AG09319 (cell line): ENCODE results near the gene WDR83.
A peak's percentile ranks its signal among the peaks of the same experiment; 100 is the strongest.

Source experiments
- DNase-seq: peaks from one replicate; pipeline ENCODE4 v3.0.0-alpha.2; 2010; ENCODE audit warnings: low read depth; ENCODE audit errors: extremely low read depth
- TF ChIP-seq, protein P1 (sequence below): IDR thresholded peaks from 2 replicates; pipeline ENCODE4 v1.5.1; 2011; ENCODE audit warnings: low read depth, mild to moderate bottlenecking, inconsistent platforms, low read length, moderate library complexity

The WDR83 gene

DNA sequence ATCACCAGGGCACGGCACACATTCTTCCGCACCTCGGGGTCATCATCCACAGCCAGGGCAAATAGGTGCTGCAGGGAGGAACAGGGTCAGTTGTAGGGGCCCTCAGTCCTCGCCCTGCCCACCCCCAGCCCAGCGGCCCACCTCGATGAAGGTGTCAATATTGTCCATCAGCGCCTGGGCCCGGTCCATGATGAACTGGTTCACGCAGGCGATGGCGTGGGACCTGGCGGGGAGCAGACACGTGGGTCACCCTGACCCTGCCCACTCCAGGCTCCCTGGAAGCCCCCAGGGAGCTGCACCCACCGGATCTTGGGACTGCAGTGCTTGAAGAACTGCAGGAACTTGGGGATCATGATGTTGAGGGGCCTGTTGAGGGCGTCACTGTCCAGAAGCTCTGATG, 48.5 kb downstream of the WDR83 start:
- TF ChIP-seq, protein P1, sequence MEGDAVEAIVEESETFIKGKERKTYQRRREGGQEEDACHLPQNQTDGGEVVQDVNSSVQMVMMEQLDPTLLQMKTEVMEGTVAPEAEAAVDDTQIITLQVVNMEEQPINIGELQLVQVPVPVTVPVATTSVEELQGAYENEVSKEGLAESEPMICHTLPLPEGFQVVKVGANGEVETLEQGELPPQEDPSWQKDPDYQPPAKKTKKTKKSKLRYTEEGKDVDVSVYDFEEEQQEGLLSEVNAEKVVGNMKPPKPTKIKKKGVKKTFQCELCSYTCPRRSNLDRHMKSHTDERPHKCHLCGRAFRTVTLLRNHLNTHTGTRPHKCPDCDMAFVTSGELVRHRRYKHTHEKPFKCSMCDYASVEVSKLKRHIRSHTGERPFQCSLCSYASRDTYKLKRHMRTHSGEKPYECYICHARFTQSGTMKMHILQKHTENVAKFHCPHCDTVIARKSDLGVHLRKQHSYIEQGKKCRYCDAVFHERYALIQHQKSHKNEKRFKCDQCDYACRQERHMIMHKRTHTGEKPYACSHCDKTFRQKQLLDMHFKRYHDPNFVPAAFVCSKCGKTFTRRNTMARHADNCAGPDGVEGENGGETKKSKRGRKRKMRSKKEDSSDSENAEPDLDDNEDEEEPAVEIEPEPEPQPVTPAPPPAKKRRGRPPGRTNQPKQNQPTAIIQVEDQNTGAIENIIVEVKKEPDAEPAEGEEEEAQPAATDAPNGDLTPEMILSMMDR = no peak
- no peak for DNase-seq

DNA sequence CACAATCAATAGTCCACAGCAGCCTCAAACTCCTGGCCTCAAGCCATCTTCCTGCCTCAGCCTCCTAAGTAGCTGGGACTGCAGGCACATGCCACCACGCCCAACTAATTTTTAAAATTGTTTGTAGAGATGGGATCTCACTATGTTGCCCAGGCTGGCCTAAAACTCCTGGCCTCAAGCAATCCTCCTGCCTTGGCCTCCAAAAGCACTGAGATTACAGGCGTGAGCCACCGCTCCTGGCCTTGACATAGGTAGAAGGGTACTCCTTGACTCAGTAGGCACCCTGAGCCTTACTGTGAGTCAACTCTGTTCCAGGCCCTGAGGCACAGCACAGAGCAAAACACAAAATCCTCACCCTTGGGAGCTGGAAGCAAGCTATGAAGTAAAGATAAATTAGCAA, 49.3 kb downstream of the WDR83 start:
- DNase-seq = no peak
- TF ChIP-seq, protein P1 = no peak

DNA sequence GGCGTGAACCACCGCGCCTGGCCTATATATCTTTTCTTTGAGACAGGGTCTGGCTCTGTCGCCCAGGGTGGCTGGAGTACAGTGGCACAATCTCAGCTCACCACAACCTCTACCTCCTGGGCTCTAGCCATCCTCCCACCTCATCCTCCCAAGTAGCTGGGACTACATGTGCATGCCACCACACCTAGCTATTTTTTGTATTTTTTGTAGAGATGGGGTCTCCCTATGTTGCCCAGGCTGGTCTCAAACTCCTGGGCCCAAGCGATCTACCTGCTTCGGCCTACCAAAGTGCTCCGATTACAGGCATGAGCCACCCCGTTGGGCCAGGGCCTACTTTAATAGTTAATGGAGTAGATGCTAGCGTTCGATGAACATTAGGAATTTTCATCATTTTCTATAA, 53.7 kb downstream of the WDR83 start:
- DNase-seq = no peak
- TF ChIP-seq, protein P1 = no peak

DNA sequence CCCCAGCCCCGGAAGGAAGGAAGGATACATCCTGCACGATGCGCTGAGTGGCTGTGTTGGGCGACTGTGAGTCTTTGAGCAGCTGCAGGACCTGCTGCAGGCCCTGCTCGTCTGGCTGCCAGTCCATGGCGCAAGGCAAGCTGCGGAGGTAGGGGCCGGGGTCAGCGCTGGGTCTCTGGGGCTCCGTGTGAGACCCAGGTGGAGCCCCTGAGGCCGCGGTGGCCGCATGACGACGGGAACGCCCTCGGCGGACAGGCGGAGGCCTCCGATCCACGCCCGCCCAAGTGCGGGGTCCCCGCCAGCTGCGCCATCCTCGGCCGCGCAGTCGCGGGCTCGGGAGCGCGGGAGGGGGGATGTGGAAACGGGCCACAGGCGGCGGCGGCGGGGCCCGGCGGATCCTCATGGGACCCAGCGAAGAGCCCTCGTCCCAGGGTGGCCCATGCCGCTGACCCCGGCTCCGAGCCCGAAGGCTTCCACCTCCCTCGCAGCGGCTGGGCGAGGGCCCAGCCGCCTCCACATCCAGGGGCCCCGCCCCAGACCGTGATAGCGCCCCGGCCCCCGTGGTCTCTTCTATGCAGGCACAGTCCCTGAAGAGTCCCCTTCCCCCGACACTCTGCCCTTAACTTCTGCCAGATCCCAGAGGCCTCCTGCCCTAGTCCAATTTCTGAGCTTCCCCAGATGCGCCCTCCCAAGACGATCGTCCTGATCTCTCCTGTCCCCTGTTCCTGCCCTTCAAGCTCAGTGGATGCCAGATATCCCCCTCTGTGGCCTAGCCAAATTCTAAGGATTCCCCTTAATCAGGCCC, 54.4 kb downstream of the WDR83 start:
- TF ChIP-seq, protein P1 = no peak
- DNase-seq = no peak

DNA sequence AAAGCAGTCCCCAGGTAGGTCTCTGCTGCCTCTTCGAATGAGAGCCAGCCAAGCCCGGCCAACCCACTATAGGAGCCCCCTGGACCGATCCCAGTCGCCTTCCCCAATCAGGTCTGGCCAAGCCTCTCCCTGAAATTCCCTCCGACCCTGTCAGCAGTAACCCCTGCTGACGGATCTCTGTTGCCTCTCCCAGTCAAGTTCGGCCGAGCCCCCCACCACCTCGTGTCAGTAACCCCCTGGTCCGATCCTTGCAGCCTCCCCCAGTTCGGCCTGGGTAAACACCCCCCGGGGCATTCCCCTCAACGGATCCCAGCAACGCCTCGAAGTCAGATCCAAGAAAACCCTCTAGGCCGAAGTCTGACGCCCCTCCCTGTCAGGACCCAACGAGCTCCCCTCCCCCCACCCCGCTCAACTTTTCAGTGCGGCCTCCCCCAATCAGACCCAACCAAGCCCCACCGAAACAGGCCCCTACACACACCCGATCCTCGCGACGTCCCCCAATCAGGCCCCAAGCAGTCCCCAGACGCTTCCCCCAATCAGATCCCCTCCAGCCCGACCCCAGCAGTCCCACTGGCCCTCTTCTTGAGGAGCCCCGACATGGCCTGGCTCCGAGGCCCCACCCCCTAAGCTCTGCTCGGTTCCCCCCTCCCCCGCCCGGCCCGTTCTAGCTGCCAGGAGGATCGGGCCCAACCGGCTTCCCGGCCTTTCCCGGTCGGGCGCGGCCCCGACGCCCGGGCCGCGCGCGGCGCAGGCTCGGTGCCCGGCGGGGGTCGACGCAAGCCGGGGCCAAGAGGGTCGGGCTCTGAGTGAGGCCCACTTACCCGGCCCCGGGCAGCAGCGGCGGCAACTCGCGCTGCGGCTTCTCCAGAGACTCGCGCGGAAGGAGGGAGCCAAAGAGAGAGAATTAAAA, 55.3 kb downstream of the WDR83 start:
- peak; percentile 43 for DNase-seq
- TF ChIP-seq, protein P1 = no peak

DNA sequence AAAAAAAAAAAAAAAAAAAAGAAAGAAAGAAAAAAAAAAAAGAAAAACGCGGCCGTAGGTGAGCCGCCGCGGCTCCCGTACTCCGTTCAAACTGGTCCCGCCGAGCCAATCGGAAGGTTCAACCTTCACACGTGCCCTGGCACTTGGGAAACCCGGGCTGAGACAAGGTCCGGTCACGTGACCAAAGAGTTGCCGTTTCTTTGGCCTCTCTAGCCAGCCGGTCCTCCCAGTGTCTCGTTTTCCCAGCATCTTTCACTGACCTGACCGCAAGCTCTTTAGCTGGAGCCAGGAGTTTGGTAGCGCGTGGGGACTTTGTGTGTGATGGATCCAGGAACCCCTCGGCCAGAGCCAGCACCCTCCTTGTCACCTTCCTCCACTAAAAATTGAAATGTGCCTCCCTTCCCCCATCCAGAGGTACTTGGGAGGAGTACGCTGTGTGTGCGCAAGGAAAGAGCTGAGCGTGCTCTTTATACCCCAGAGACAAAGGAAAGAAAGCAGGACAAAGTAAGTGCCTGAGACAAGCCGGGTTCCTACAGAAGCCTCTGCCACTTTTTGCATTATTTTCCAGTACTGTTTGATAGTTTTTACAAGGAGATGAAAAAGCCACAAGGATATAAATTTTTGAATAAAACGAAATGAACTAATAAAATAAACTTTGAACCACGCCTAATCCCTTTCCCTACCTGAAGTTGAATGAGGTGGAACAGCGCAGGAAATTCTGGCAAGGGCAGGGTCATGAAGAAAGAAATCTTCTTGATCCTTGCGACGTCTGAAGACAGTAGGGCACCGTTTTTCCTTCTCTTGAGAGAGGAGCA, 56.2 kb downstream of the WDR83 start:
- peak; percentile 97 for DNase-seq
- TF ChIP-seq, protein P1 = no peak
